ENCODE results near the gene SBNO2.

SBNO2 gene

GRCh38 chr19:1155352-1156304 is 18.4 kb downstream of the SBNO2 start:
- DNase-seq (ENCODE audit: low read depth, low spot score), result no peak

DNA sequence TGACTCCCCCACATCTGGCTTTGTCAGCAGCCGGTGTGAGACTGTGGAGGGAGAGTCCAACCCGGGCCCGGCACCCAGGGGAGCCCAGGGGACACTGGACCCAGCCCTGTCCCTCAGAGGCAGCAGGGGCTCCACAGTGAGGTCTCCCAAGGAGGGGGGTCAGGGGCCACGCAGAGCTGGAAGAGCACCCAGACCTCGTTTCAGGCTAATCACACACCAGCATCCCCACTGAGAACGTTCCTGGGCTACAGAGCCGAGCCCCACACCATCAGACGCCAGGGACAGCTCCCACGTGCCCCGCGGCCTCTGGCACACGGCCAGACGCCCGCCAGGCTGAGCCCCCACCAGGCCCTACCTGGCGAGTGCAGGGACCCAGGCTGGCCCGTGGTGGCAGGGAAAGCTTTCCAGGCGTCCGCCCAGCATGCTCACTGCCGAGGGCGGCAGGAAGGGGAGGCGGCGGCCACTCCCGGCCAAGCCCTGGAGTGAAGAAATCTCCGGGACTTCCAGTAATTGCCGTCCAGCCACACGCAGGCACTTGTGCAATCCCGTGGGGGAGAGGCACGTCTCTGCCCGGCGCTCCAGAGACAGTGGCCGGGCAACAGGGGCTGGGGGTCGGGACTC is 19.2 kb downstream of the SBNO2 start:
- DNase-seq (ENCODE audit: low read depth, low spot score), result no peak

DNA sequence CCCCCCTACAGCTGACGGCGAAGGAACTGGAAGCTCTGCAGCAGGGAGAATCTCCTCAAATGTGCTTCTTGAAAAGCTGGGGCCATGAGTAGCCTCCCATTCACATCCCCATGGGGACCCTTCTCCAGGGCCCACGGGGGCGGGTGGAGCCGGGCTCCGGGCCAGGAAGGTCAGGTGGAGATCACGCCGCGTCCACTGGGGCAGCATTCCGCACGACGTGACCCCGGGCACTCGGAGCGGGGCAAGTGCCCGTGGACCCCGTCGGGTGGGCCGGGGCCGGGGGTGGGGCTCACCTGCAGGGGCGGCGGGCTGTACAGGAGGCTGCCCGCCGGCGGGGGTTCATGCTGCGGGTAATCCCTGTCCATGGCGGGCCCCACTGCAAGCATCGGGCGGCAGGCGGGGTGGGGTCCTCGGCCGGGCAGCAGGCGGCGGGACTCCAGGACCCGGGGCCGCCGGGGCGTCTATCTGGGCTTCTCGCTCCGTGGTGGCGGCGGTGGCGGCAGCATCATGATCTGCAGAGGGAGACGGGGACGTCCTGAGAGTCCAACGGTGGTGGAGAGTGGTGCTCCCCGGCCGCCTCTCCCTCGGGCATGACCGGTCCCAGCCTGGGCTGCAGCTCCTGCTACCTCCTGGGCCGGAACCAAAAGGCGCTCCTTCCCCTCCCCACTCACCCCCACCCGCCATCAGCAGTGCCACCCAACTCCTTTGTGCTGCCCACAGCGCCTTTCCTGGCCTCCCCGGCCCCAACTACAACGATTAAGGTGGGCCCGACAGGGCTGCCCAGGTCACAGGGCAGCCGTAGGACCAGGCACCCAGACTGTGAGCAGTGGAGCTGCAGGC is 20.0 kb downstream of the SBNO2 start:
- DNase-seq (ENCODE audit: low read depth, low spot score), result no peak

DNA sequence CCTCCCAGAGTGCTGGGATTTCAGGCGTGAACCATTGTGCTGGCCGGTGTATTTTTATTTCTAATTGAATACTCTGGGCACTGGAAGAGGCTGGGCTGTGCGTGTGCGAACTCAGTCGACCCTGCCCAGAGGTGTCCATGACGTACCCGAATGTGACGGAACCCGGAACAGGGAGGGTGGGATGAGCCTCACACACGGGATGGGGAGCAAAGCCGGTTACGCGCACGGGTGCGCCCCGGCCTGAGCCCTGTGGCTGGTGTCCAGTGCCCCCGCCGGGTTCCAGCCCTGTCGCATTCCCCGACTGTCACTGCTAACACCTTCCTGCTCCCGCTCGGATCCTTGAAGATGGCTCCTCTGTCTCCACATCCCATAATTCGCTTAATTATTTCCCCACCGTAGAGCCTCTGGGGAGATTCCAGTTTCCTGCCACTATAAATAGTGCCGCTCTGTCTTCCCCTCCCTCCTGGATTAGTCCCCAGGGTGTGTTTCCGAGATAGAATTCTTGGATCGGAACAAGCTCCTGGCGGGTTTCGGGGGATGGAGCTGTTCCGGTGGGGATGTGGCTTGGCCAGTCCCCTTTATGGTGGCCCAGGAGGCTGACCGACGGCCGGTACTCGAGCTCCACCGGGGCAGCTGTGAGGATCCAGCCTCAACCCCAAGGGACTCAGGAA is 22.0 kb downstream of the SBNO2 start:
- no peak for DNase-seq (ENCODE audit: low read depth, low spot score)

DNA sequence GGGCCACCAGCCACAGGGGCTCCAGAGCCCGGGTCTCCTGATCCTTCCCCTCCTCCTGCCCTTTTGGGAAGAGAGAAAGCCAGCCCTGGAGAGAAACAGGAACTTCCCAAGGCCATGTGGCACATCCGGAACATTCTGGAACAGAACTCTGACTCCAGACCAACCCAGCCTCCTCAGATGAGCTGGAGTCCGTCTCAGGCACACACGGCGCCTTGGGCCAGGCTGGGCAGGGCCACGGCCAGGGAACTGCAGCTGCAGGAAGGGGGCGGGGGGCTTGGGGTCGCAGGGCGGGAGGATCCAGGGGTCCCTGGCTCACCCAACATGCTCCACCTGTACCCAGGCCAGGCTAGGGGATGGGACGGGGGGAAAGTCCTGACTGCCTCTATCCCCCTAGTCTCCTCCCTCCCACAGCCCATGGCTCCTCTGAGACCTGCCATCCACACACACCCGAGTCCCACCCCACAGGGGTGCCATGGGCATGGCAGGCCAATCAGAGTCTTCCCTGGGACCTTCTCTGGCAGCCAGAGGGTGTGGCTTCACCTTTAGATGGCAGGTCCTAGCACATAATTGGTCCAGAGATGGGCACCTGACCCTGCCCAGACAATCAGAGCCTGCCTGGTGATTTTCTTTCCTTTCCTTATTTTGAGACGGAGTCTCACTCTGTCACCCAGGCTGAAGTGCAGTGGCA is 22.9 kb downstream of the SBNO2 start:
- DNase-seq (ENCODE audit: low read depth, low spot score), result no peak

GRCh38 chr19:1150333-1151036 is 23.6 kb downstream of the SBNO2 start:
- no peak for DNase-seq (ENCODE audit: low read depth, low spot score)

- no peak for DNase-seq (ENCODE audit: low read depth, low spot score)
Observed at GRCh38 chr19:1149259-1150045, 24.6 kb downstream of the SBNO2 start.

GRCh38 chr19:1147934-1148549 is 26.0 kb downstream of the SBNO2 start:
- no peak for DNase-seq (ENCODE audit: low read depth, low spot score)

- no peak for DNase-seq (ENCODE audit: low read depth, low spot score)
Observed at GRCh38 chr19:1146858-1147780, 26.9 kb downstream of the SBNO2 start.

DNA sequence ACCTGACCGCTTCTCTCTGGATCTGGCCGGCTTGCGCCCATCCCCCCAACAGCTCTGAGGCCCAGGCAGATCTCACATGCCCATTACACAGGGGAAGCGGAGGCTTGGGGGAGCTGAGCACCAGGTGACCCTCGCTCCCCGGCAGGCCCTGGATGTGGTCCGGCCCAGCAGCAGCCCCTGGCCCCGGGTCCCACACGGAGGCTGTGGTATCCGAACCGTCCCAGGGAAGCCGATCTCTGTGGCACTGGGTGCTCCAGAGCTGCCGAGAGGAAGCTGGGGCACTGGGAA is 27.7 kb downstream of the SBNO2 start:
- no peak for DNase-seq (ENCODE audit: low read depth, low spot score)

DNA sequence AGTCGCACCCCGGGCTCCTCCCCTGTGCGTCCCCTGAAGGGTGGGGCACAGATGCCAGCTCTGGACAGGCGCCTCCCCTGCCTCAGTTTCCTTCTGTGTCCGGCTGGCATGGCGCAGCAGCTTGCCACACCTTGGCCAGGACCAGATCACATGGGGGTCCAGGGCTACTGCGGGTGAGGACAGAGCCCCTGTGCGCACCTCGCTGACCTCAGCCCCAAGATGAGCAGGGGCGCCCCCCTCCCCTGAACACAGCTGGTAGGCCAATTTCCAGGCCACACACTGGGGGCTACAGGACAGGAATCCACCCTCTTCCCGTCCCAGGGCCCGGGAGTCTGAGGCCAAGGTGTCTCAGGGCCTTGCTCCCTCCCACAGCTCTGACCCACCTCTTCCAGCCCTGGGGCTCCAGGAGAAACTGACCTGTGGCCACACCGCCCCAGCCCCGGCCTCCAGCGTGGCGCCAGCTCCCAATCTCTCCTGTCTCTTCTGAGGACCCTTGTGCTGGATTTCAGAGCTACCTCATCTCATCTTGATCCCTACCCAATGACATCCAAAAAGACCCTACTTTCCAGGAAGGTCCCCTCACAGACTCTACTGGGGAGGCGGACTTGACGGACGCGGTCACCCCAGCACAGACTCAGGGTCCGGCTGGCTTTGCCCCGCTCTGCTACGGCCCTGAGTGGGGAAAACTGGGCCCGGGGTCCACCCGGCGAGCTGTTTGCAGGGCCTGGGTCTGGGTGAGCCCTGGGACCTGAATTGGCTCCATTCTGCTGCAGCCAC is 28.2 kb downstream of the SBNO2 start:
- DNase-seq (ENCODE audit: low read depth, low spot score), result no peak

DNA sequence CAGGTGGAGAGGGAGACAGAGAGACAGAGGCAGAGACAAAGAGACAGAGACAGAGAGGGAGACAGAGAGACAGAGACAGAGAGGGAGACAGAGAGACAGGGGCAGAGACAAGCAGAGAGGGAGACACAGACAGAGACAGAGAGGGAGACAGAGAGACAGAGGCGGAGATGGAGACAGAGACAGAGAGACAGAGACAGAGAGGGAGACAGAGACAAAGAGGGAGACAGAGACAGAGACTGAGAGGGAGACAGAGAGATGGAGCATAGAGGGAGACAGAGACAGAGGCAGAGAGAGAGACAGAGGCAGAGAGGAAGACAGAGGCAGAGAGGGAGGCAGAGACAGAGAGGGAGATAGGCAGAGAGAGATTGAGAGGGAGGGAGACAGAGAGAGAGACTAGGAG is 29.3 kb downstream of the SBNO2 start:
- no peak for DNase-seq (ENCODE audit: low read depth, low spot score)

- DNase-seq (ENCODE audit: low read depth, low spot score), result no peak
Observed at GRCh38 chr19:1143828-1144399, 30.2 kb downstream of the SBNO2 start.

DNA sequence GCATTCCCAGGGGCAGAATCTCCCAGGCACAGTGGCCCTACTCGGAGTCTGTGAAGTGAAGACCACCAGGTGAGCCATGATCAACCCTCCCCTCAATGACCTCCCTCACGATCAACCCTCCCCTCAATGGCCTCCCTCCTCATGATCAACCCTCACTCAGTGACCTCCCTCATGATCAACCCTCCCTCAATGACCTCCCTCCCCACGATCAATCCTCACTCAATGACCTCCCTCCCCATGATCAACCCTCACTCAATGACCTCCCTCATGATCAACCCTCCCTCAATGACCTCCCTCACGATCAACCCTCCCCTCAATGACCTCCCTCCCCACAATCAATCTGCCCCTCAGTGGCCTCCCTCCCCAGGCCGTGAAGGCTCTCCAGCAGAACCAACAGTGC is 32.1 kb downstream of the SBNO2 start:
- no peak for DNase-seq (ENCODE audit: low read depth, low spot score)

GRCh38 chr19:1140272-1141027 is 33.6 kb downstream of the SBNO2 start:
- DNase-seq (ENCODE audit: low read depth, low spot score), result no peak

- DNase-seq (ENCODE audit: low read depth, low spot score), result no peak
Observed at GRCh38 chr19:1139126-1139525, 34.9 kb downstream of the SBNO2 start.

All from iPS DF 19.7 (cell line).